Fibroblast of lung (primary cell): ENCODE data around the gene KRT80. TPM values are rescaled to one million over a fixed set of nuclear protein-coding genes. Genes with fewer than 3 reads are reported as not detected.

Experiments
- DNase-seq, 2 donors: peaks; one replicate each; pipeline versions ENCODE4 v3.0.0 to v3.0.0-alpha.2; 2010; ENCODE audit warnings: low read depth in 2 of 2
- H2AFZ ChIP-seq: 2 replicates; pipeline ENCODE4 v1.5.1; 2012; ENCODE audit warnings: low read length, control low read depth, inconsistent platforms
- H3K27ac ChIP-seq: 2 replicates; pipeline ENCODE4 v1.5.1; 2011; ENCODE audit warnings: low read length, control low read depth; ENCODE audit not compliant: insufficient read depth
- H3K27me3 ChIP-seq: 2 replicates; pipeline ENCODE4 v1.5.1; 2011; ENCODE audit warnings: mild to moderate bottlenecking, low read length; ENCODE audit not compliant: control insufficient read depth, insufficient read depth
- H3K36me3 ChIP-seq: 2 replicates; pipeline ENCODE4 v1.5.1; 2011; ENCODE audit warnings: low read length; ENCODE audit not compliant: control insufficient read depth, insufficient read depth
- H3K4me1 ChIP-seq: 2 replicates; pipeline ENCODE4 v1.5.1; 2011; ENCODE audit warnings: low read length; ENCODE audit not compliant: control insufficient read depth, insufficient read depth; ENCODE audit errors: extremely low read depth
- H3K4me2 ChIP-seq: 2 replicates; pipeline ENCODE4 v1.5.1; 2011; ENCODE audit warnings: low read length, control low read depth; ENCODE audit not compliant: insufficient read depth; ENCODE audit errors: extremely low read depth
- H3K4me3 ChIP-seq, 4 experiments: fragments of 200-600 bp in 1 of 4; sonication (generic) in 1 of 4; replicated peaks in 1 of 4; 2 replicates each; pipeline ENCODE4 v1.5.1; 2011 to 2016; ENCODE audit warnings: low read length in 4 of 4, low read depth in 3 of 4, mild to moderate bottlenecking in 3 of 4, control low read depth in 2 of 4, inconsistent platforms in 1 of 4, mixed read lengths in 1 of 4; ENCODE audit not compliant: insufficient read depth in 1 of 4; ENCODE audit errors: control extremely low read depth in 1 of 4
- H3K79me2 ChIP-seq: 2 replicates; pipeline ENCODE4 v1.5.1; 2012; ENCODE audit warnings: mild to moderate bottlenecking, low read length, inconsistent platforms; ENCODE audit not compliant: control insufficient read depth, insufficient read depth
- H3K9ac ChIP-seq: 2 replicates; pipeline ENCODE4 v1.5.1; 2011; ENCODE audit warnings: mild to moderate bottlenecking, low read length, control low read depth; ENCODE audit not compliant: insufficient read depth
- H3K9me3 ChIP-seq: 2 replicates; pipeline ENCODE4 v1.5.1; 2012; ENCODE audit warnings: low read depth, low read length; ENCODE audit not compliant: control insufficient read depth, insufficient read depth
- H4K20me1 ChIP-seq: 2 replicates; pipeline ENCODE4 v1.5.1; 2011; ENCODE audit warnings: low read length; ENCODE audit not compliant: control insufficient read depth, insufficient read depth; ENCODE audit errors: extremely low read depth
- EZH2 ChIP-seq: IDR thresholded peaks from 2 replicates; pipeline ENCODE4 v1.5.1; 2012; ENCODE audit warnings: low read length, control low read depth, mild to moderate bottlenecking; ENCODE audit errors: missing control alignments
- polyA plus RNA-seq, 2 donors: library from polyadenylated mRNA; depleted of rRNA in 1 of 2; stranded (reverse) in 1 of 2; unstranded in 1 of 2; fragments of >200 nt; gene quantifications; 2 replicates each; pipeline ENCODE4 v1.2.1, GENCODE V29; 2011 to 2012; ENCODE audit warnings: missing spikeins in 1 of 2
- total RNA-seq: library from RNA; depleted of rRNA; stranded (reverse); fragments of >200 nt; gene quantifications from 2 replicates; pipeline ENCODE4 v1.2.1, GENCODE V29; 2014
- TF ChIP-seq, protein P1 (sequence below), 2 donors: IDR thresholded peaks in 1 of 2; conservative IDR thresholded peaks in 1 of 2; 1 replicate in 1 of 2; 2 replicates in 1 of 2; pipeline ENCODE4 v1.5.1; 2011 to 2012; ENCODE audit warnings: low read length in 2 of 2, control low read depth in 1 of 2, inconsistent platforms in 1 of 2, low read depth in 1 of 2, mild to moderate bottlenecking in 1 of 2

The KRT80 gene
- total and polyA plus RNA-seq, 2 donors (not counting 1 experiment from before 2014, with no cell fraction given) = 0.17 to 1.0 TPM

DNA sequence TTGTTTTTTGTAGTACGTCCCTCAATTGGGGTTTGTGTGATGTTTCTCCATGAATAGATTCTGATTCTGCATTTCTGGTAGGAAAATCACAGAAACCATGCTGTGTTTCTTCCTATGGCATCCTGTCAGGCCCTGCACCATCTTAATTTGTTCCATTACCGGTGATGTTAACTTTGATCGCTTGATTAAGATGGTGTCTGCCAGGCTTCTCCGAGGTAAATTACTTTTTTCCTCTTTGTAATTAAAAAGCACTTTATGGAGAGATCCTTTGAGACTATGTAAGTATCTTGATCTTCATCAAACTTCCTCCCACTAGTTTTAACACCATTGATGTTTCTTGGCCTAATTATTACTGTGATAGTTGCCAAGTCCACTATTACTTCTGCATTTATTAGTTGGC, 26.2 kb upstream of the KRT80 start:
- H3K36me3 ChIP-seq = no peaks in the 10 kb centered on the region
- no peak overlapping the region for H3K4me3 ChIP-seq
- TF ChIP-seq, protein P1, sequence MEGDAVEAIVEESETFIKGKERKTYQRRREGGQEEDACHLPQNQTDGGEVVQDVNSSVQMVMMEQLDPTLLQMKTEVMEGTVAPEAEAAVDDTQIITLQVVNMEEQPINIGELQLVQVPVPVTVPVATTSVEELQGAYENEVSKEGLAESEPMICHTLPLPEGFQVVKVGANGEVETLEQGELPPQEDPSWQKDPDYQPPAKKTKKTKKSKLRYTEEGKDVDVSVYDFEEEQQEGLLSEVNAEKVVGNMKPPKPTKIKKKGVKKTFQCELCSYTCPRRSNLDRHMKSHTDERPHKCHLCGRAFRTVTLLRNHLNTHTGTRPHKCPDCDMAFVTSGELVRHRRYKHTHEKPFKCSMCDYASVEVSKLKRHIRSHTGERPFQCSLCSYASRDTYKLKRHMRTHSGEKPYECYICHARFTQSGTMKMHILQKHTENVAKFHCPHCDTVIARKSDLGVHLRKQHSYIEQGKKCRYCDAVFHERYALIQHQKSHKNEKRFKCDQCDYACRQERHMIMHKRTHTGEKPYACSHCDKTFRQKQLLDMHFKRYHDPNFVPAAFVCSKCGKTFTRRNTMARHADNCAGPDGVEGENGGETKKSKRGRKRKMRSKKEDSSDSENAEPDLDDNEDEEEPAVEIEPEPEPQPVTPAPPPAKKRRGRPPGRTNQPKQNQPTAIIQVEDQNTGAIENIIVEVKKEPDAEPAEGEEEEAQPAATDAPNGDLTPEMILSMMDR (conservative IDR thresholded peaks at IDR 0.05 in 1 of 2, IDR thresholded peaks at IDR 0.05 in 1 of 2; ENCODE audit: low read depth in 1 of 2, low read length in 2 of 2) = no peak
- TF ChIP-seq EZH2 = no peak
- no peaks in the 10 kb centered on the region for H3K79me2 ChIP-seq
- no peaks in the 10 kb centered on the region for H3K9me3 ChIP-seq
- no peak overlapping the region for H3K9ac ChIP-seq
- H3K4me2 ChIP-seq = no peak overlapping the region
- peaks cover 11% of the 10 kb centered on the region for H3K4me1 ChIP-seq
- H2AFZ ChIP-seq = no peak overlapping the region
- no peak overlapping the region for H3K27ac ChIP-seq
- no peak for DNase-seq
- H4K20me1 ChIP-seq = no peaks in the 10 kb centered on the region
- no peaks in the 10 kb centered on the region for H3K27me3 ChIP-seq

DNA sequence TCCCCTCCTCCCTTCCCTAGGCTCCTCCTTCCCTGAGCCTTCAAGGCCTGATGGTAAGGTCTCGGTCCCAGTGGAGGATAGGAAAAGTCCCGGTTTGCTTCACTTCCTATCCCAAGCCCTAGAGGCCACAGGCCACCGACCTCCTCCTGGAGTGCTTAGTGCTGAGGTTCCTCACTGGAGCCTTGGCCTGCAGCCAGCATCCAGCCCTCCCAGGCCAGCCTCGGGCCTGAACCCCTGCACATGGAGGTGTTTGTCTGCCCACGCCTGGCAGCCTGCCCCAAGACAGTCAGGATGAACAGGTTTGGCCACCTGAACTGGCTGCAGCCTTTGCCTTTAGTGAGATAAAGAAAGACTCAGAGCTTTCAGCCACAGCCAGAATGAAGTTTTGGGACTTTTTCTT, 25.4 kb upstream of the KRT80 start:
- H3K36me3 ChIP-seq = no peaks in the 10 kb centered on the region
- TF ChIP-seq, protein P1 (conservative IDR thresholded peaks at IDR 0.05 in 1 of 2, IDR thresholded peaks at IDR 0.05 in 1 of 2; ENCODE audit: low read depth in 1 of 2, low read length in 2 of 2) = no peak
- no peak for TF ChIP-seq EZH2
- no peaks in the 10 kb centered on the region for H4K20me1 ChIP-seq
- no peaks in the 10 kb centered on the region for H3K9me3 ChIP-seq
- no peak overlapping the region for H2AFZ ChIP-seq
- no peak for DNase-seq
- H3K27ac ChIP-seq = no peak overlapping the region
- no peak overlapping the region for H3K9ac ChIP-seq
- no peak overlapping the region for H3K4me2 ChIP-seq
- H3K79me2 ChIP-seq = no peaks in the 10 kb centered on the region
- no peak overlapping the region for H3K4me3 ChIP-seq
- H3K4me1 ChIP-seq = peaks cover 9% of the 10 kb centered on the region
- no peaks in the 10 kb centered on the region for H3K27me3 ChIP-seq

DNA sequence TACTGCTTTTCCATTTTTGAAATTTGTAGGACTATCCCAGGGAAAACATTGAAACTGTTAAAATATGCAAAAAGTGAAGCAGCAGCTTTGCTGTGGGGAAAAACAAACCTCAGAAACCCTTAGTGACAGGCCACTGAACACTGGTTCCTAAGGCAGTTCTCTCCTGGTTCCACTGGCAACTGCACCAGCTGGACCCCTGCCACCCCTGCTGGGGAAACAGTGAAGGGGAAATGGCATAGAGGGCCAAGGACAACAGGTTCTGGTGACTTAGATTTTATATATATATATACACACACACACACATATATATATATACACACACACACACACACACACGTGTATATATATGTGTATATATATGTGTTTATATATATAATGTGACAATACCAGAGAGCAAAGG, 25.0 kb upstream of the KRT80 start:
- DNase-seq = no peak
- Histone ChIP-seq H2AFZ (no peak overlapping the region), H3K79me2 (no peaks in the 10 kb centered on the region), H3K27me3 (no peaks in the 10 kb centered on the region), H3K27ac (no peak overlapping the region), H4K20me1 (no peaks in the 10 kb centered on the region), H3K4me3 (no peak overlapping the region), H3K4me2 (no peak overlapping the region), H3K36me3 (no peaks in the 10 kb centered on the region), H3K9ac (no peak overlapping the region), H3K9me3 (no peaks in the 10 kb centered on the region), H3K4me1 (peaks cover 7% of the 10 kb centered on the region)
- TF ChIP-seq, protein P1 (conservative IDR thresholded peaks at IDR 0.05 in 1 of 2, IDR thresholded peaks at IDR 0.05 in 1 of 2; ENCODE audit: low read depth in 1 of 2, low read length in 2 of 2) = no peak
- no peak for TF ChIP-seq EZH2
